Measurements from ENCODE around the gene PRR15L. TPM values are rescaled to one million over a fixed set of nuclear protein-coding genes. Genes with fewer than 3 reads are reported as not detected.

Gene PRR15L
- total RNA-seq, result under 1 TPM in 1 of 4 donors, not detected in 3; 0.87 TPM

- DNase-seq, result no peak
- Histone ChIP-seq H3K4me1 (no peaks in the 10 kb centered on the region), H3K27me3 (no peaks in the 10 kb centered on the region), H3K27ac (no peak within 1 kb of the TSS), H3K36me3 (no peaks in the 10 kb centered on the region), H3K9me3 (no peaks in the 10 kb centered on the region), H3K4me3 (no peak within 1 kb of the TSS)
- in situ Hi-C loops (cut with MboI; ENCODE audit: low sequenced_read_pairs in 4 of 4) (loop anchor here in 1 of 4 donors (10.0 kb wide), 1 partner anchor 113 kb away; the partner anchor contains the start of gene SCRN2), intact Hi-C loops (cut with DNase I; ENCODE audit: low total_unique reads) (no loop called here)
- ATAC-seq, result no peak
- no peak for TF ChIP-seq CTCF (IDR thresholded peaks at IDR 0.05 in 4 of 5, conservative IDR thresholded peaks at IDR 0.05 in 1 of 5)
- TF ChIP-seq POLR2A (IDR thresholded peaks at IDR 0.05), result no peak
These were observed at the start of gene PRR15L for GRCh38 chr17:47957591-47958490. Gene PRR15L (minus strand): TSS chr17:47957883. CDS start chr17:47953234, 4,649 bp downstream.

- Histone ChIP-seq H3K4me3 (no peak overlapping the region), H3K27me3 (peaks cover 10 to 27% (median 23%) of the 10 kb centered on the region in 3 donors), H3K36me3 (no peaks in the 10 kb centered on the region), H3K27ac (no peak overlapping the region), H3K4me1 (peaks cover 6 to 13% of the 10 kb centered on the region in 2 donors), H3K9me3 (no peaks in the 10 kb centered on the region)
- DNase-seq (no peak), ATAC-seq (no peak)
- no peak for TF ChIP-seq POLR2A (IDR thresholded peaks at IDR 0.05)
- in situ Hi-C loops (cut with MboI; ENCODE audit: low sequenced_read_pairs in 4 of 4), result no loop called here
- intact Hi-C loops (cut with DNase I; ENCODE audit: low total_unique reads), result no loop called here
These were observed 49.4 kb upstream of the PRR15L start for GRCh38 chr17:48006936-48007709.

- no peaks in the 10 kb centered on the region for H3K36me3 ChIP-seq
- no peak overlapping the region for H3K27ac ChIP-seq
- no peak for DNase-seq
- in situ Hi-C loops (cut with MboI; ENCODE audit: low sequenced_read_pairs in 4 of 4) (no loop called here), intact Hi-C loops (cut with DNase I; ENCODE audit: low total_unique reads) (no loop called here)
- H3K27me3 ChIP-seq, result peaks cover 0 to 11% (median 5%) of the 10 kb centered on the region in 3 donors
- ATAC-seq, result no peak
- peaks cover 0 to 8% of the 10 kb centered on the region in 2 donors for H3K4me1 ChIP-seq
- H3K9me3 ChIP-seq, result no peaks in the 10 kb centered on the region
- H3K4me3 ChIP-seq, result no peak overlapping the region
- TF ChIP-seq CTCF (IDR thresholded peaks at IDR 0.05 in 4 of 5, conservative IDR thresholded peaks at IDR 0.05 in 1 of 5) (no peak), POLR2A (IDR thresholded peaks at IDR 0.05) (no peak)
These were observed 47.3 kb upstream of the PRR15L start for GRCh38 chr17:48004983-48005382.

- no peak for ATAC-seq
- in situ Hi-C loops (cut with MboI; ENCODE audit: low sequenced_read_pairs in 4 of 4) (no loop called here), intact Hi-C loops (cut with DNase I; ENCODE audit: low total_unique reads) (no loop called here)
- Histone ChIP-seq H3K27ac (no peak overlapping the region), H3K4me3 (no peak overlapping the region), H3K9me3 (no peaks in the 10 kb centered on the region), H3K27me3 (peaks cover 0 to 7% (median 0%) of the 10 kb centered on the region in 3 donors), H3K36me3 (no peaks in the 10 kb centered on the region), H3K4me1 (peaks cover 0 to 8% of the 10 kb centered on the region in 2 donors)
- no peak for TF ChIP-seq POLR2A (IDR thresholded peaks at IDR 0.05)
- no peak for TF ChIP-seq CTCF (IDR thresholded peaks at IDR 0.05 in 4 of 5, conservative IDR thresholded peaks at IDR 0.05 in 1 of 5)
- no peak for DNase-seq
These were observed 45.9 kb upstream of the PRR15L start for GRCh38 chr17:48003417-48004151.
